HG03135 (cell line): Measurements from ENCODE around the gene SNX8.

Experiments used
- ATAC-seq: cut with Tn5 transposase; IDR thresholded peaks from one replicate; pipeline ENCODE4 v1.9.1; 2021; ENCODE audit warnings: mild to moderate bottlenecking, moderate library complexity; ENCODE audit not compliant: unreplicated experiment

SNX8 gene

GRCh38 chr7:2208712-2209111 lies 105.5 kb downstream of the SNX8 start:
- no peak for ATAC-seq

- no peak for ATAC-seq
Measured at GRCh38 chr7:2205036-2205780, 109.0 kb downstream of the SNX8 start.

- ATAC-seq: no peak
Measured at GRCh38 chr7:2204446-2204845, 109.8 kb downstream of the SNX8 start.

- ATAC-seq: no peak
Measured at GRCh38 chr7:2203766-2204300, 110.4 kb downstream of the SNX8 start.

GRCh38 chr7:2202901-2203765 lies 111.1 kb downstream of the SNX8 start:
- ATAC-seq: no peak

GRCh38 chr7:2202361-2202761 lies 111.9 kb downstream of the SNX8 start:
- ATAC-seq: no peak
